WTC11 (cell line): ENCODE results near the gene HEXD. TPM values are rescaled to one million over a fixed set of nuclear protein-coding genes. Genes with fewer than 3 reads are reported as not detected.

ENCODE experiments used
- ATAC-seq: fragments of 200-7000 bp; cut with Tn5 transposase; 2 replicates; pipeline ENCODE4 v1.10.0; 2021; ENCODE audit warnings: mild to moderate bottlenecking, moderate library complexity
- CTCF ChIA-PET: fragments of 300-600 bp; sonication (Branson Sonifier 250); formaldehyde crosslinking; loops from one replicate; lab custom pipeline; 2021; ENCODE audit warnings: antibody characterized with exemption; lab: Charles Lee
- POLR2A ChIA-PET: fragments of 350-600 bp; sonication (Branson Sonifier 250); formaldehyde crosslinking; loops from one replicate; lab custom pipeline; 2021; ENCODE audit warnings: antibody characterized with exemption; lab: Charles Lee
- DNase-seq: peaks from one replicate; pipeline ENCODE4 v3.0.0; 2021; ENCODE audit warnings: low spot score
- H3K27ac Mint-ChIP-seq: 2 replicates; pipeline ENCODE4 v1.8.0; 2021; ENCODE audit warnings: mixed read lengths
- H3K27me3 Mint-ChIP-seq: 2 replicates; pipeline ENCODE4 v1.8.0; 2021; ENCODE audit warnings: low read depth, mild to moderate bottlenecking, moderate library complexity, mixed read lengths
- H3K36me3 Mint-ChIP-seq: 2 replicates; pipeline ENCODE4 v1.8.0; 2021; ENCODE audit warnings: mixed read lengths
- H3K4me1 Mint-ChIP-seq: 2 replicates; pipeline ENCODE4 v1.8.0; 2022; ENCODE audit warnings: mixed read lengths
- H3K4me3 Mint-ChIP-seq: 2 replicates; pipeline ENCODE4 v1.8.0; 2021; ENCODE audit warnings: mild to moderate bottlenecking, moderate library complexity, mixed read lengths
- H3K9me3 Mint-ChIP-seq: 2 replicates; pipeline ENCODE4 v1.8.0; 2021; ENCODE audit warnings: mixed read lengths
- CREM ChIP-seq: sonication (generic); formaldehyde crosslinking; IDR thresholded peaks from 2 replicates; pipeline ENCODE4 v1.8.1; 2022; ENCODE audit warnings: mild to moderate bottlenecking, missing genetic modification reagents, moderate library complexity
- ELF4 ChIP-seq: sonication (generic); formaldehyde crosslinking; IDR thresholded peaks from 2 replicates; pipeline ENCODE4 v1.8.1; 2022; ENCODE audit warnings: low read depth, mild to moderate bottlenecking, moderate library complexity, missing genetic modification reagents
- ERG ChIP-seq: fragments of 250-450 bp; sonication (Bioruptor Pico); IDR thresholded peaks from 2 replicates; pipeline ENCODE4 v1.8.0; 2021; ENCODE audit warnings: mild to moderate bottlenecking
- ESRRA ChIP-seq: sonication (generic); formaldehyde crosslinking; IDR thresholded peaks from 2 replicates; pipeline ENCODE4 v1.8.1; 2022; ENCODE audit warnings: mild to moderate bottlenecking, missing genetic modification reagents, borderline replicate concordance
- FOXP1 ChIP-seq: sonication (generic); formaldehyde crosslinking; IDR thresholded peaks from 2 replicates; pipeline ENCODE4 v1.8.0; 2022; ENCODE audit warnings: missing genetic modification reagents, mild to moderate bottlenecking, moderate library complexity, borderline replicate concordance
- GABPB1 ChIP-seq: sonication (generic); formaldehyde crosslinking; IDR thresholded peaks from 2 replicates; pipeline ENCODE4 v1.8.1; 2023; ENCODE audit warnings: mild to moderate bottlenecking, missing genetic modification reagents
- GRHL2 ChIP-seq: fragments of 250-450 bp; sonication (Bioruptor Pico); IDR thresholded peaks from 2 replicates; pipeline ENCODE4 v1.8.0; 2022; ENCODE audit warnings: mild to moderate bottlenecking, moderate library complexity; ENCODE audit not compliant: insufficient replicate concordance, severe bottlenecking
- MLX ChIP-seq: sonication (generic); formaldehyde crosslinking; IDR thresholded peaks from 2 replicates; pipeline ENCODE4 v1.8.1; 2023; ENCODE audit warnings: mild to moderate bottlenecking, missing genetic modification reagents, moderate library complexity
- MXD4 ChIP-seq: fragments of 250-450 bp; sonication (Bioruptor Pico); IDR thresholded peaks from 2 replicates; pipeline ENCODE4 v1.8.0; 2021; ENCODE audit warnings: mild to moderate bottlenecking, moderate library complexity, borderline replicate concordance
- MYBL2 ChIP-seq: sonication (generic); formaldehyde crosslinking; IDR thresholded peaks from 2 replicates; pipeline ENCODE4 v1.8.1; 2023; ENCODE audit warnings: mild to moderate bottlenecking, moderate library complexity, missing genetic modification reagents
- NFE2L1 ChIP-seq: sonication (generic); formaldehyde crosslinking; IDR thresholded peaks from 2 replicates; pipeline ENCODE4 v1.8.1; 2023; ENCODE audit warnings: missing genetic modification reagents
- PRDM15 ChIP-seq: sonication (generic); formaldehyde crosslinking; IDR thresholded peaks from 2 replicates; pipeline ENCODE4 v1.8.0; 2022; ENCODE audit warnings: missing genetic modification reagents
- SMAD3 ChIP-seq: sonication (generic); formaldehyde crosslinking; IDR thresholded peaks from 2 replicates; pipeline ENCODE4 v1.8.0; 2022; ENCODE audit warnings: missing genetic modification reagents, mild to moderate bottlenecking, borderline replicate concordance
- SMAD4 ChIP-seq: sonication (generic); formaldehyde crosslinking; IDR thresholded peaks from 2 replicates; pipeline ENCODE4 v1.8.0; 2022; ENCODE audit warnings: mild to moderate bottlenecking, missing genetic modification reagents
- TEAD1 ChIP-seq: sonication (generic); formaldehyde crosslinking; IDR thresholded peaks from 2 replicates; pipeline ENCODE4 v1.8.0; 2022; ENCODE audit warnings: mild to moderate bottlenecking, missing genetic modification reagents
- ZBTB21 ChIP-seq: sonication (generic); formaldehyde crosslinking; IDR thresholded peaks from 2 replicates; pipeline ENCODE4 v1.8.1; 2023; ENCODE audit warnings: mild to moderate bottlenecking, missing genetic modification reagents, borderline replicate concordance
- ZNF263 ChIP-seq: sonication (generic); formaldehyde crosslinking; IDR thresholded peaks from 2 replicates; pipeline ENCODE4 v1.8.1; 2022; ENCODE audit warnings: low read depth, mild to moderate bottlenecking, moderate library complexity, missing genetic modification reagents
- total RNA-seq: library from RNA; stranded (reverse); gene quantifications from 3 replicates; pipeline ENCODE4 v1.2.3, GENCODE V29; 2021
- TF ChIP-seq, protein P1 (sequence below): fragments of 250-450 bp; sonication (Bioruptor Pico); IDR thresholded peaks from 2 replicates; pipeline ENCODE4 v2.1.2; 2022; ENCODE audit warnings: mild to moderate bottlenecking, moderate library complexity
- TF ChIP-seq, protein P2 (sequence below): fragments of 250-450 bp; sonication (Bioruptor Pico); IDR thresholded peaks from 2 replicates; pipeline ENCODE4 v1.9.0; 2021; ENCODE audit warnings: mild to moderate bottlenecking, borderline replicate concordance

Gene HEXD
- total RNA-seq, 1 experiment from 2014 or later, result 36.0 TPM

- DNase-seq, result no peak
- H3K9me3 Mint-ChIP-seq, result no peaks in the 10 kb centered on the region
- H3K4me1 Mint-ChIP-seq, result no peaks in the 10 kb centered on the region
- no peak overlapping the region for H3K4me3 Mint-ChIP-seq
- H3K27ac Mint-ChIP-seq, result no peak overlapping the region
- no peak for ATAC-seq
- TF ChIP-seq TEAD1 (CRISPR knock-in tag), result no peak
- TF ChIP-seq ZBTB21, result no peak
- TF ChIP-seq, protein P1, sequence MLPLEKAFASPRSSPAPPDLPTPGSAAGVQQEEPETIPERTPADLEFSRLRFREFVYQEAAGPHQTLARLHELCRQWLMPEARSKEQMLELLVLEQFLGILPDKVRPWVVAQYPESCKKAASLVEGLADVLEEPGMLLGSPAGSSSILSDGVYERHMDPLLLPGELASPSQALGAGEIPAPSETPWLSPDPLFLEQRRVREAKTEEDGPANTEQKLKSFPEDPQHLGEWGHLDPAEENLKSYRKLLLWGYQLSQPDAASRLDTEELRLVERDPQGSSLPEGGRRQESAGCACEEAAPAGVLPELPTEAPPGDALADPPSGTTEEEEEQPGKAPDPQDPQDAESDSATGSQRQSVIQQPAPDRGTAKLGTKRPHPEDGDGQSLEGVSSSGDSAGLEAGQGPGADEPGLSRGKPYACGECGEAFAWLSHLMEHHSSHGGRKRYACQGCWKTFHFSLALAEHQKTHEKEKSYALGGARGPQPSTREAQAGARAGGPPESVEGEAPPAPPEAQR, result no peak
- no peak for TF ChIP-seq PRDM15 (CRISPR knock-in tag)
- TF ChIP-seq ESRRA (CRISPR knock-in tag), result no peak
- TF ChIP-seq GABPB1, result no peak
- no peak for TF ChIP-seq CREM
- TF ChIP-seq, protein P2, sequence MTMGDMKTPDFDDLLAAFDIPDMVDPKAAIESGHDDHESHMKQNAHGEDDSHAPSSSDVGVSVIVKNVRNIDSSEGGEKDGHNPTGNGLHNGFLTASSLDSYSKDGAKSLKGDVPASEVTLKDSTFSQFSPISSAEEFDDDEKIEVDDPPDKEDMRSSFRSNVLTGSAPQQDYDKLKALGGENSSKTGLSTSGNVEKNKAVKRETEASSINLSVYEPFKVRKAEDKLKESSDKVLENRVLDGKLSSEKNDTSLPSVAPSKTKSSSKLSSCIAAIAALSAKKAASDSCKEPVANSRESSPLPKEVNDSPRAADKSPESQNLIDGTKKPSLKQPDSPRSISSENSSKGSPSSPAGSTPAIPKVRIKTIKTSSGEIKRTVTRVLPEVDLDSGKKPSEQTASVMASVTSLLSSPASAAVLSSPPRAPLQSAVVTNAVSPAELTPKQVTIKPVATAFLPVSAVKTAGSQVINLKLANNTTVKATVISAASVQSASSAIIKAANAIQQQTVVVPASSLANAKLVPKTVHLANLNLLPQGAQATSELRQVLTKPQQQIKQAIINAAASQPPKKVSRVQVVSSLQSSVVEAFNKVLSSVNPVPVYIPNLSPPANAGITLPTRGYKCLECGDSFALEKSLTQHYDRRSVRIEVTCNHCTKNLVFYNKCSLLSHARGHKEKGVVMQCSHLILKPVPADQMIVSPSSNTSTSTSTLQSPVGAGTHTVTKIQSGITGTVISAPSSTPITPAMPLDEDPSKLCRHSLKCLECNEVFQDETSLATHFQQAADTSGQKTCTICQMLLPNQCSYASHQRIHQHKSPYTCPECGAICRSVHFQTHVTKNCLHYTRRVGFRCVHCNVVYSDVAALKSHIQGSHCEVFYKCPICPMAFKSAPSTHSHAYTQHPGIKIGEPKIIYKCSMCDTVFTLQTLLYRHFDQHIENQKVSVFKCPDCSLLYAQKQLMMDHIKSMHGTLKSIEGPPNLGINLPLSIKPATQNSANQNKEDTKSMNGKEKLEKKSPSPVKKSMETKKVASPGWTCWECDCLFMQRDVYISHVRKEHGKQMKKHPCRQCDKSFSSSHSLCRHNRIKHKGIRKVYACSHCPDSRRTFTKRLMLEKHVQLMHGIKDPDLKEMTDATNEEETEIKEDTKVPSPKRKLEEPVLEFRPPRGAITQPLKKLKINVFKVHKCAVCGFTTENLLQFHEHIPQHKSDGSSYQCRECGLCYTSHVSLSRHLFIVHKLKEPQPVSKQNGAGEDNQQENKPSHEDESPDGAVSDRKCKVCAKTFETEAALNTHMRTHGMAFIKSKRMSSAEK (CRISPR knock-in tag), result no peak
- TF ChIP-seq ELF4 (CRISPR knock-in tag), result no peak
- no peak for TF ChIP-seq MYBL2 (CRISPR knock-in tag)
- no peak for TF ChIP-seq SMAD4
- TF ChIP-seq ERG (CRISPR knock-in tag), result no peak
- no peak for TF ChIP-seq MXD4
- TF ChIP-seq MLX (CRISPR knock-in tag), result no peak
- no peak for TF ChIP-seq NFE2L1 (CRISPR knock-in tag)
- no peak for TF ChIP-seq SMAD3 (CRISPR knock-in tag)
- no peak for TF ChIP-seq FOXP1 (CRISPR knock-in tag)
- TF ChIP-seq ZNF263 (CRISPR knock-in tag), result no peak
- no peak for TF ChIP-seq GRHL2 (CRISPR knock-in tag)
- H3K27me3 Mint-ChIP-seq, result no peaks in the 10 kb centered on the region
- CTCF ChIA-PET, result no interaction called here
- H3K36me3 Mint-ChIP-seq, result peaks cover 41% of the 10 kb centered on the region
- POLR2A ChIA-PET, result no interaction called here
These were observed 61.5 kb downstream of the HEXD start for GRCh38 chr17:82479602-82480001.
